Heart right ventricle (tissue), 16 donors: ENCODE data around the gene RPA3. TPM values are rescaled to one million over a fixed set of nuclear protein-coding genes. Genes with fewer than 3 reads are reported as not detected.

Source experiments
- ATAC-seq, 8 donors: fragments of 200-7000 bp; cut with Tn5 transposase; one replicate each; pipeline ENCODE4 v1.9.1; 2020; ENCODE audit warnings: mild to moderate bottlenecking in 8 of 8, moderate library complexity in 8 of 8, moderate number of reproducible peaks in 1 of 8
- DNase-seq, 2 donors: peaks; one replicate each; pipeline ENCODE4 v3.0.0-alpha.2; 2020
- H3K27ac ChIP-seq, 10 donors: fragments of 200-600 bp; sonication (generic) in 2 of 10; one replicate each; pipeline versions ENCODE4 v1.5.0 to v1.8.0; 2020 to 2022; ENCODE audit warnings: mild to moderate bottlenecking in 3 of 10
- H3K27me3 ChIP-seq, 7 donors: fragments of 200-600 bp; one replicate each; pipeline ENCODE4 v1.8.0; 2021 to 2022; ENCODE audit warnings: mild to moderate bottlenecking in 2 of 7
- H3K36me3 ChIP-seq, 9 donors: fragments of 200-600 bp; sonication (generic) in 1 of 9; one replicate each; pipeline versions ENCODE4 v1.5.0 to v1.8.0; 2020 to 2022; ENCODE audit warnings: mild to moderate bottlenecking in 2 of 9
- H3K4me1 ChIP-seq, 9 donors: fragments of 200-600 bp; sonication (generic) in 1 of 9; one replicate each; pipeline versions ENCODE4 v1.5.0 to v1.8.0; 2020 to 2022; ENCODE audit warnings: mild to moderate bottlenecking in 4 of 9
- H3K4me3 ChIP-seq, 10 donors: fragments of 200-600 bp; sonication (generic) in 2 of 10; one replicate each; pipeline versions ENCODE4 v1.5.0 to v1.8.0; 2020 to 2022; ENCODE audit warnings: mild to moderate bottlenecking in 7 of 10, moderate library complexity in 2 of 10
- H3K9me3 ChIP-seq, 11 donors: fragments of 200-600 bp in 10 of 11; sonication (generic) in 2 of 11; one replicate each; pipeline versions ENCODE4 v1.5.0 to v1.8.0; 2013 to 2022; ENCODE audit warnings: mild to moderate bottlenecking in 2 of 11, control low read depth in 1 of 11, moderate library complexity in 1 of 11
- WGBS, 2 donors: extraction: QIAGEN DNeasy Blood & Tissue Kit; methylation state at CpG; one replicate each; pipeline ENCODE4 v1.1.7; 2013; ENCODE audit warnings: inconsistent platforms in 1 of 2; 5-methylcytosine and 5-hydroxymethylcytosine counted together
- intact Hi-C, 10 donors: fragments of 100-400 bp; cut with DNase I; formaldehyde crosslinking; loops; one replicate each; pipeline versions ENCODE4 v1.11.1 to v1.14.2; 2022
- polyA plus RNA-seq, 2 donors: library from polyadenylated mRNA; stranded (reverse); fragments of 200-250 nt; gene quantifications; one replicate each; pipeline ENCODE4 v1.2.3, GENCODE V29; 2013
- total RNA-seq, 10 donors: library from RNA; stranded (reverse); fragmentation: NEBNext Ultra II Directional in 3 of 10; extraction: Animal tissue kit (Norgen Biotek cat#: 25700) in 3 of 10; gene quantifications; one replicate each; pipeline versions ENCODE4 v1.2.1 to v1.2.4, GENCODE V29; 2021 to 2023
- TF ChIP-seq, protein P1 (sequence below), 9 donors: fragments of 200-600 bp; sonication (generic) in 2 of 9; IDR thresholded peaks; one replicate each; pipeline versions ENCODE4 v1.5.0 to v1.8.0; 2021 to 2022; ENCODE audit warnings: antibody characterized with exemption in 9 of 9, mild to moderate bottlenecking in 5 of 9, moderate library complexity in 1 of 9
- donor health status: Arrhythmogenic right ventricular cardiomyopathy.
- donor health status: ischemic (EF 13 %, LVEDD 7.1; RV severe dilation, severe dysfunction).
- donor health status: healthy with polysubstance abuse.
- donor health status: DM: no; HTN: yes; CAD: no.
- donor health status: DM: no; HTN: no; CAD: no.
- donor health status: ischemic (EF 25% LVEDD 6.9; RV normal size, moderate dysfunction).
- donor health status: ischemic (EF 25% LVEDD 5.7; RV mildly dilated, moderate dysfunction).
- donor health status: healthy.
- donor health status: DM: yes; HTN: yes; CAD: no.
- donor health status: Ischemic cardiomyopathy.
- donor health status: ischemic (EF 35%, LVEDD 5.7; RV mildly dilated, moderate dysfunction).
- donor health status: nonischemic (EF 11% LVEDD 7.7; RV severe dilation, severe dysfunction).
- donor health status: DM: yes; HTN: yes; CAD: no.
- donor health status: PGD.
- donor health status: ischemic (EF 29% LVEDD 5.4; RV normal size, mild dysfunction).
- donor health status: nonischemic (EF 23%, LVEDD 6.1; RV moderate dilation, normal function).

RPA3 gene
- total and polyA plus RNA-seq, 12 donors = 15.9 to 25.9 (median 22.1) TPM

DNA sequence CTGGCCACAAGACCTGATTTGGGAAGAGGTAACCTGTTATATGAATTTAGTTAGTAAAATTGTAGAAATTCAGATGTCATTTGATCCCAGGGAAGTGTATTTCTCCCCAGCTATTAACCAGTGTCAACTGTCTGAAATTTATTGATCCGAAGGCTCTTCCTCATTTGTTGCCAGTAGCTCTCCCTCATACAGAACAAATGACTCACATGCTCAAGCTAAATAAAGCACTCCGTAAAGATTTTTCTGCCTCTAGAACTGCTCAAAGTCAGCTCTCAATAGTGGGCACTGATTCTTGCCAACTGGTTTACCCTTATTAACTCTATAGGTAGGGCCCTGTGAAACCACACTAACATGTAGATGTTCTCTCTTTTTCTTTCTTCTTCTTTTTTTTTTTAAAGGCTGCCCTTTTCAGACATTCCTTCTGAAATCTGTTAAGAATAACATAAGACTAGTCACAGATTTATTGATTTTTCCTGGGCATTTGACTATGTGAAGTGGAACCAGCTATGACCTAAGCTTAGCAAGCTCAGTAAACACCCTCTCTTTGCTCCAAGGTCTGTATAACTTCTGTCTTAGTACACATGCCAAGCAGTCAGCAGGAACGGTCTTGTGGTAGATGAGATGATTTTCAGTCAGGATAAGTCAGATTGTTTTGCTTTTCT lies 21.8 kb downstream of the RPA3 start:
- DNase-seq = no peak
- peak overlapping the region in 9 of 10 donors; percentile 7 to 78 (median 53) for H3K27ac ChIP-seq
- TF ChIP-seq, protein P1, sequence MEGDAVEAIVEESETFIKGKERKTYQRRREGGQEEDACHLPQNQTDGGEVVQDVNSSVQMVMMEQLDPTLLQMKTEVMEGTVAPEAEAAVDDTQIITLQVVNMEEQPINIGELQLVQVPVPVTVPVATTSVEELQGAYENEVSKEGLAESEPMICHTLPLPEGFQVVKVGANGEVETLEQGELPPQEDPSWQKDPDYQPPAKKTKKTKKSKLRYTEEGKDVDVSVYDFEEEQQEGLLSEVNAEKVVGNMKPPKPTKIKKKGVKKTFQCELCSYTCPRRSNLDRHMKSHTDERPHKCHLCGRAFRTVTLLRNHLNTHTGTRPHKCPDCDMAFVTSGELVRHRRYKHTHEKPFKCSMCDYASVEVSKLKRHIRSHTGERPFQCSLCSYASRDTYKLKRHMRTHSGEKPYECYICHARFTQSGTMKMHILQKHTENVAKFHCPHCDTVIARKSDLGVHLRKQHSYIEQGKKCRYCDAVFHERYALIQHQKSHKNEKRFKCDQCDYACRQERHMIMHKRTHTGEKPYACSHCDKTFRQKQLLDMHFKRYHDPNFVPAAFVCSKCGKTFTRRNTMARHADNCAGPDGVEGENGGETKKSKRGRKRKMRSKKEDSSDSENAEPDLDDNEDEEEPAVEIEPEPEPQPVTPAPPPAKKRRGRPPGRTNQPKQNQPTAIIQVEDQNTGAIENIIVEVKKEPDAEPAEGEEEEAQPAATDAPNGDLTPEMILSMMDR (IDR thresholded peaks at IDR 0.05) = no peak
- peaks cover 9 to 73% (median 50%) of the 10 kb centered on the region in 9 donors for H3K4me1 ChIP-seq
- 33 to 59% methylated on average over 3 of the region's 3 CpGs for WGBS, 2 donors
- intact Hi-C loops = loop anchor here in 1 of 10 donors (10.0 kb wide), 1 partner anchor 268 kb away; the partner anchor contains the start of gene GLCCI1
- H3K4me3 ChIP-seq = no peak overlapping the region
- peak in 4 of 8 donors; percentile 17 to 66 (median 54) for ATAC-seq
- peaks cover 0 to 7% (median 0%) of the 10 kb centered on the region in 11 donors for H3K9me3 ChIP-seq
- H3K27me3 ChIP-seq = no peaks in the 10 kb centered on the region
- H3K36me3 ChIP-seq = no peaks in the 10 kb centered on the region

DNA sequence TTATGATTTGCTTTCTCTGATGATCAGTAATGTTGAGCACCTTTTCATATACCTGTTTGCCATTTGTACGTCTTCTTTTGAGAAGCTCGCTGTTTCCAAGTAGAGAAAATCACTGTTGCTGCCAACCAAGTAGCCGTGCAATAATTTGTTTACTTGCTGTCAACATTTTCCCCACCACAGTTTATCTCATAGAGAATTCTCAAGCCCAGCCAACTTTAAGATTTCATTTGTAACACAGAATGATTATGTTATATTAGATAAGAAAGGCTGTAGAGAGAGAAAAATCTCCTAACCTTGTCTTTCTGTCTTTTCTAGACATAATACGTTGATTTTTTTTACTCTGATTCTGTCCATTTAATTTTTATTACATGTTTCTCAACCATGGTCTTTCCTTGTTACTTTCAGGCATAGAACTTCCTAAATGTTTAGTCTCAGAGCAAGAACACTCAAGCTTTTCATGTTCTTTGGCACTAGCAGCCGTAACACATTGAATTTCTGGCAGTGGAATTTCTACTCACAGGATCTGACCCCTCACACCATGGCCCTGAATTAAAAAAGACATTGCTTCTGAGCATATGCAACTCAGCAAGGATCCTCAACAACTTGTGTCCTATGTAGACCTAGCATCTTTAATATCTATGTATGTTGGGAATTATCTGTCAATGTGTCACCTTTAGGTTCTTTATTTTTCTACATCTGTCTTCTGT lies 23.1 kb downstream of the RPA3 start:
- intact Hi-C loops = loop anchor here in 1 of 10 donors (10.0 kb wide), 1 partner anchor 270 kb away; the partner anchor contains the start of gene GLCCI1
- peak overlapping the region in 1 of 10 donors; percentile 5 for H3K4me3 ChIP-seq
- H3K36me3 ChIP-seq = no peaks in the 10 kb centered on the region
- peaks cover 0 to 7% (median 0%) of the 10 kb centered on the region in 11 donors for H3K9me3 ChIP-seq
- WGBS, 2 donors = 13 to 20% methylated on average over 5 of the region's 5 CpGs
- no peaks in the 10 kb centered on the region for H3K27me3 ChIP-seq
- H3K27ac ChIP-seq = peak overlapping the region; percentile 1 to 80 (median 63)
- ATAC-seq (peak in 6 of 8 donors; percentile 25 to 61 (median 46)), DNase-seq (no peak)
- TF ChIP-seq, protein P1 (IDR thresholded peaks at IDR 0.05) = no peak
- peaks cover 9 to 62% (median 42%) of the 10 kb centered on the region in 9 donors for H3K4me1 ChIP-seq

DNA sequence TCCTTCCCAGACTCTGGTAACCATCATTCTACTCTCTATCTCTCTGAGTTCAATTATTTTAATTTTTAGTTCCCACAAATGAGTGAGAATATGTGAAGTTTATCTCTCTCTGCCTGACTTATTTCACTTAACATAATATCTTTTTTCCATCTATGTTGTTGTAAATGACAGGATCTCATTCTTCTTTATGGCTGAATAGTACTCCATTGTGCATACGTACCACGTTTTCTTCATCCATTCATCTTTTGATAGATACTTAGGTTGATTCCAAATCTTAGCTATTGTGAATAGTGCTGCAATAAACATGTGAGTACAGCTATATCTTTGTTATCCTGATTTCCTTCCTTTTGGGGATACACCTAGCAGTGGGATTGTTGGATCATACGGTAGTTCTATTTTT lies 23.9 kb downstream of the RPA3 start:
- TF ChIP-seq, protein P1 (IDR thresholded peaks at IDR 0.05) = no peak
- H3K27ac ChIP-seq = peak overlapping the region in 8 of 10 donors; percentile 51 to 80 (median 64)
- no peaks in the 10 kb centered on the region for H3K36me3 ChIP-seq
- no peak overlapping the region for H3K4me3 ChIP-seq
- intact Hi-C loops = loop anchor here in 1 of 10 donors (10.0 kb wide), 1 partner anchor 270 kb away; the partner anchor contains the start of gene GLCCI1
- peaks cover 0 to 6% (median 0%) of the 10 kb centered on the region in 11 donors for H3K9me3 ChIP-seq
- no peaks in the 10 kb centered on the region for H3K27me3 ChIP-seq
- no peak for DNase-seq
- H3K4me1 ChIP-seq = peaks cover 9 to 55% (median 41%) of the 10 kb centered on the region in 9 donors
- 58 to 63% methylated on average over 3 of the region's 3 CpGs for WGBS, 2 donors
- peak in 2 of 8 donors; percentile 18 to 44 for ATAC-seq

DNA sequence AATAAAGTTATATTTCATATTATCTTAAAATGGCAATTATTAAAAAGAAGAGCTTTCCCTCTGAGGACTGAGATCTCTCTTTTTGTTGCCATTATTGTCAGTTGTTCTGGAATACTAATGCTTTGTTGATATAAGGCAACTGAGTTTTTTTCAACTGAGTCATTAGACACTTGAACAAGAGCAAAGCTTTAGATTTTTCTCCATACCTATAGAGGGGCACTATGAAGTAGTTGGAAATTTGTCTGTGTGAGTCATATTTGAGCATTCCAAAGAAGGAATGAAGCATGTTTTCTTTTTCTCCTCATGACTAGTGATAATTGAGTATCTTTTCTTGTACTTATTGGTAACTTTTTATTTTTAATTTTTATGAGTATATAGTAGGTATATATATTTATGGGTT lies 24.5 kb downstream of the RPA3 start:
- peaks cover 9 to 50% (median 35%) of the 10 kb centered on the region in 9 donors for H3K4me1 ChIP-seq
- H3K36me3 ChIP-seq = no peaks in the 10 kb centered on the region
- peak overlapping the region in 1 of 10 donors; percentile 65 for H3K27ac ChIP-seq
- no peak for DNase-seq
- TF ChIP-seq, protein P1 (IDR thresholded peaks at IDR 0.05) = no peak
- intact Hi-C loops = loop anchor here in 1 of 10 donors (10.0 kb wide), 1 partner anchor 271 kb away; the partner anchor contains the start of gene GLCCI1
- H3K9me3 ChIP-seq = peaks cover 0 to 6% (median 0%) of the 10 kb centered on the region in 11 donors
- no peaks in the 10 kb centered on the region for H3K27me3 ChIP-seq
- H3K4me3 ChIP-seq = no peak overlapping the region
- ATAC-seq = no peak
